ENCODE measurements around the gene DNAJA3. TPM values are rescaled to one million over a fixed set of nuclear protein-coding genes. Genes with fewer than 3 reads are reported as not detected.

Gene DNAJA3
- total and polyA plus RNA-seq, 9 of the 15 experiments (the other 6 are each of a cell fraction or from before 2014, with no cell fraction given), result 8.1 to 105 (median 79.0) TPM

- TF ChIP-seq, protein P1, sequence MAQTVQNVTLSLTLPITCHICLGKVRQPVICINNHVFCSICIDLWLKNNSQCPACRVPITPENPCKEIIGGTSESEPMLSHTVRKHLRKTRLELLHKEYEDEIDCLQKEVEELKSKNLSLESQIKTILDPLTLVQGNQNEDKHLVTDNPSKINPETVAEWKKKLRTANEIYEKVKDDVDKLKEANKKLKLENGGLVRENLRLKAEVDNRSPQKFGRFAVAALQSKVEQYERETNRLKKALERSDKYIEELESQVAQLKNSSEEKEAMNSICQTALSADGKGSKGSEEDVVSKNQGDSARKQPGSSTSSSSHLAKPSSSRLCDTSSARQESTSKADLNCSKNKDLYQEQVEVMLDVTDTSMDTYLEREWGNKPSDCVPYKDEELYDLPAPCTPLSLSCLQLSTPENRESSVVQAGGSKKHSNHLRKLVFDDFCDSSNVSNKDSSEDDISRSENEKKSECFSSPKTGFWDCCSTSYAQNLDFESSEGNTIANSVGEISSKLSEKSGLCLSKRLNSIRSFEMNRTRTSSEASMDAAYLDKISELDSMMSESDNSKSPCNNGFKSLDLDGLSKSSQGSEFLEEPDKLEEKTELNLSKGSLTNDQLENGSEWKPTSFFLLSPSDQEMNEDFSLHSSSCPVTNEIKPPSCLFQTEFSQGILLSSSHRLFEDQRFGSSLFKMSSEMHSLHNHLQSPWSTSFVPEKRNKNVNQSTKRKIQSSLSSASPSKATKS (CRISPR knock-in tag; IDR thresholded peaks at IDR 0.05), result no peak
- TF ChIP-seq, protein P2, sequence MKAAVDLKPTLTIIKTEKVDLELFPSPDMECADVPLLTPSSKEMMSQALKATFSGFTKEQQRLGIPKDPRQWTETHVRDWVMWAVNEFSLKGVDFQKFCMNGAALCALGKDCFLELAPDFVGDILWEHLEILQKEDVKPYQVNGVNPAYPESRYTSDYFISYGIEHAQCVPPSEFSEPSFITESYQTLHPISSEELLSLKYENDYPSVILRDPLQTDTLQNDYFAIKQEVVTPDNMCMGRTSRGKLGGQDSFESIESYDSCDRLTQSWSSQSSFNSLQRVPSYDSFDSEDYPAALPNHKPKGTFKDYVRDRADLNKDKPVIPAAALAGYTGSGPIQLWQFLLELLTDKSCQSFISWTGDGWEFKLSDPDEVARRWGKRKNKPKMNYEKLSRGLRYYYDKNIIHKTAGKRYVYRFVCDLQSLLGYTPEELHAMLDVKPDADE (conservative IDR thresholded peaks at IDR 0.05; ENCODE audit: control insufficient read depth, low read depth, low read length), result no peak
- TF ChIP-seq ZMIZ1 (IDR thresholded peaks at IDR 0.05; ENCODE audit: low read depth in 2 of 2, low read length in 2 of 2) (peak in 1 of 2 experiments; percentile 30; a peak in 1 of 4 replicates), SMC3 (conservative IDR thresholded peaks at IDR 0.05; ENCODE audit: insufficient read depth, low read depth, low read length) (peak; percentile 79), HEY1 (CRISPR knock-in tag; IDR thresholded peaks at IDR 0.05; ENCODE audit: borderline replicate concordance) (no peak), SMARCA4 (IDR thresholded peaks at IDR 0.05) (peak; percentile 59), CHD7 (IDR thresholded peaks at IDR 0.05; ENCODE audit: low read depth, low read length) (no peak)
These were observed 23.1 kb upstream of the DNAJA3 start (continued) for GRCh38 chr16:4402439-4403132.
